GM10266 (cell line): ENCODE results near the gene DSCAML1.

Experiments used
- DNase-seq: peaks from one replicate; pipeline ENCODE4 v3.0.0; 2012; ENCODE audit errors: extremely low spot score
- TF ChIP-seq, protein P1 (sequence below): IDR thresholded peaks from 2 replicates; pipeline ENCODE4 v1.5.1; 2012; ENCODE audit warnings: mild to moderate bottlenecking, low read depth; ENCODE audit not compliant: control insufficient read depth, insufficient read depth; ENCODE audit errors: missing control alignments

Gene DSCAML1

DNA sequence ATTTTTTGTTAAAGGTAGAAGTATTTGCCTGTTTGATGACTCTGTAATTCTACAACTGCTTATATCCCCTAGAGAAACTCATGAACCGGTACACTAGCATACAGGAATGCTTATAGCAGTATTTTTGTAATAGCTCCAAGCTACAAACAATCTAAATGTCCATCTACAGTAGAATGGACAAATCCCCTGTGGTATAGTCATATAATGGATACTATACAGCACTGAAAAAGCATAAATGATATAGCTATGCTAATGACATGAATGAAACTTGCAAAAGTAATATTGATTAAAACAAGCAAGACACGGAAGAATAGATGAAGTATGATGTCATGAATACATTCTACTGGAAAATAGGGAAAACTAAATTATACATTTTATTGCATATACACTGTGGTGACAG lies 326.4 kb downstream of the DSCAML1 start:
- TF ChIP-seq, protein P1, sequence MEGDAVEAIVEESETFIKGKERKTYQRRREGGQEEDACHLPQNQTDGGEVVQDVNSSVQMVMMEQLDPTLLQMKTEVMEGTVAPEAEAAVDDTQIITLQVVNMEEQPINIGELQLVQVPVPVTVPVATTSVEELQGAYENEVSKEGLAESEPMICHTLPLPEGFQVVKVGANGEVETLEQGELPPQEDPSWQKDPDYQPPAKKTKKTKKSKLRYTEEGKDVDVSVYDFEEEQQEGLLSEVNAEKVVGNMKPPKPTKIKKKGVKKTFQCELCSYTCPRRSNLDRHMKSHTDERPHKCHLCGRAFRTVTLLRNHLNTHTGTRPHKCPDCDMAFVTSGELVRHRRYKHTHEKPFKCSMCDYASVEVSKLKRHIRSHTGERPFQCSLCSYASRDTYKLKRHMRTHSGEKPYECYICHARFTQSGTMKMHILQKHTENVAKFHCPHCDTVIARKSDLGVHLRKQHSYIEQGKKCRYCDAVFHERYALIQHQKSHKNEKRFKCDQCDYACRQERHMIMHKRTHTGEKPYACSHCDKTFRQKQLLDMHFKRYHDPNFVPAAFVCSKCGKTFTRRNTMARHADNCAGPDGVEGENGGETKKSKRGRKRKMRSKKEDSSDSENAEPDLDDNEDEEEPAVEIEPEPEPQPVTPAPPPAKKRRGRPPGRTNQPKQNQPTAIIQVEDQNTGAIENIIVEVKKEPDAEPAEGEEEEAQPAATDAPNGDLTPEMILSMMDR: no peak

DNA sequence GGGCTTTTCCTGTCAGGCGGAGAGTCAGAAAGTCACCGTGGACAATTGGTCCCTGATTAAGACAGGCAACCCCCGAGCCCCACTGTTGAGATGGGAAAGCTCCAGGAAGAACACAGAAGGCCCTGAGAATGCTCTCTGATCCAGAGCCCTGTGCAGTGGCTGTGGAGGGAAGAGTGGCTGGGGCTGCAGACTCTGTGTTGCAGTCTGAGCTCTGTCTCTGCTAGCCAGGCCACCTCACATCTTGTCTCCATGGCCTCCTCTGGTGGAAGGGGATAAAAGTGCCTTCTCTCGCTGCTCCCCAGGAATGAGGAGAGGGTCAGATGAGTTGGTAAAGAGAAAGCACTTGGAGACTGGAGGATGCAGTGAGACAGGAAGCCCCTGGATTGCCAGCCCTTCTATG lies 328.1 kb downstream of the DSCAML1 start:
- TF ChIP-seq, protein P1: no peak
- no peak for DNase-seq

More for the DNA sequence above, 326.4 kb downstream of the DSCAML1 start:
- no peak for DNase-seq

DNA sequence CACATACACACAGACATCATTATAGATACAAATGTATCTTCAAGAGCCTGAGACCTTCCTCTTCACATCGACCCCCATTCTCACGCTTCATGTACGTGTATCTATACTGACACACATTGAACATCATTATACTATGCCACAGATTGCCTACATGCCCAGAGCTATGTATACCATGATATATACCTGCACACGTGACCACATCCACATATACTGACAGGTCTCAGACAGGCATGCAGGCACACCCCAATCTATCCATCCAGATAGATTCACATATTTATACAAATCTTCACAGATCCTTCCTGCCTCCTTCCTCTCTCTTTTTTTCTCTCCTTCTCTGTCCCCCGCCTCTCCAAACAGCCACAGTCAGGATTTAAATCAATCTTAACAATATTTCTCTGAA lies 329.2 kb downstream of the DSCAML1 start:
- no peak for DNase-seq
- TF ChIP-seq, protein P1: no peak

DNA sequence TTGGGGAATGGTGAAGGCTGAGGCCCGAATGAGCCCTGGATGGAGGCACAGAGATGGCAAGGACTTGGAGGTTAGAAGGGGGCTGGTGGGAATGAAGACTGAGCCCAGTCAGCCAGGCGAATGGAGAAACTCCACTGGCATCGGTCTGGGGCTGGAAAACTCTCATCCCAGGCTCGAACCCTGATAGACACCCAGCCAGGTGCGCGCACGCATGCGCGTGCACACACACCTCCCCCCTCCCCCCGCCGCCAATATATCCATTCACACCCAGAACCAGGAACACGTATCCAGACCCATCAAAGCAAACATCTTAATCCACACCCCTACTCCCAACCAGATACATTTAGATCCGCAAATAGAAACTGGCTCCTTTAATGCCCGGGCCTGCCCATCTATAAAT lies 330.1 kb downstream of the DSCAML1 start:
- TF ChIP-seq, protein P1: no peak
- DNase-seq: no peak

DNA sequence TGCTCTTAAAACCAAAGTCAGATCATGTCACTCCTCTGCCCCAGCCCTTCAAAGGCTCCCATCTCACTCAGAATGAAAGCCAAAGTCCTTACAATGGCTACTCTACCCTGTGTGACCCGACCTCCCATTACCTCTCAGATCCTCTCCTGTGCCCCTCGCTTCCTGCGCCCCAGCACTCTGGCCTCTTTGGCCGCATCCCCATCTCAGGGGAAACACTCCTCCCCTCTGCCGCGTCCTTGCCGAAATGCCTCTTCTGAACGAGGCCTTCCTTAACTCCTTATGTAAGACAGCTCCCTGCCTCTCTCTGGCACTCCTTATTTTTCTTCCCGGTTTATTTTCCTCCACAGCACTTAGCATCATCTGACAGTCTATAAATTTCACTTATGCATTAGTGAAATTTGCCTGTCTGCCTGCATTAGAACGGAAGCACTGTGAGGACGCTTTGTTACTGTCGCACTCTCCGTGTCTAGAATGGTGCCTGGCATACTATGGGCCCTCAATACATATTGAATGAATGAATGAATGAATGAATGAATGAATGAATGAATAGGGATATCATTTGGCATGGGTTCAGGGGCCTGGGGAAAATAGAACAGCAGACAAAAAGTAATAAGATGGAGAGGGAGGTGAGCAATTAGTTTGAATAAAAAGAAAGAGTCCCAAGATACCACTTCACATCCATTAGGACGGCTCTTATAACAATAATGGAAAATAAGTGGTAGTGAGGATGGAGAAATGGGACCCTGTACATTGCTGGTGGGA lies 331.6 kb downstream of the DSCAML1 start:
- TF ChIP-seq, protein P1: no peak

DNA sequence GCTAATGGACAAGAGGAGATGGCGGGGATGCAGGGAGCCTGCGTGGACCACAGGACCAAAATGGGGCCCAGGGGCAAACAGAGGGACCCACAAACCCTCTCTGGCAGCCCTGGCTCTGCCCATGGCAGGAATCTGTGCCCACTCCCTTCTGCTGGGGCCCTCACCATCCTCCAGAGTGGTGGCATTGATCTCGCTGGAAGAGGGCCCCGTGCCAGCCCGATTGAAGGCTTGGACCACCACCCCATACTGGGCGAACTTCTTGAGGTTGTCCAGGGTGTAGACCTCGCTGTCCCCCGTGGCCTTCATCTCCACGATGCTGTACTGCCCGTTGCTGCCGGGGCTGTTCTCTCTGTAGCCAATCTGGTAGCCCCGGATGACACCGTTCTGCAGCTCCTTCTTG lies 332.2 kb downstream of the DSCAML1 start:
- no peak for DNase-seq
- TF ChIP-seq, protein P1: no peak

More for the DNA sequence above, 331.6 kb downstream of the DSCAML1 start:
- no peak for DNase-seq

DNA sequence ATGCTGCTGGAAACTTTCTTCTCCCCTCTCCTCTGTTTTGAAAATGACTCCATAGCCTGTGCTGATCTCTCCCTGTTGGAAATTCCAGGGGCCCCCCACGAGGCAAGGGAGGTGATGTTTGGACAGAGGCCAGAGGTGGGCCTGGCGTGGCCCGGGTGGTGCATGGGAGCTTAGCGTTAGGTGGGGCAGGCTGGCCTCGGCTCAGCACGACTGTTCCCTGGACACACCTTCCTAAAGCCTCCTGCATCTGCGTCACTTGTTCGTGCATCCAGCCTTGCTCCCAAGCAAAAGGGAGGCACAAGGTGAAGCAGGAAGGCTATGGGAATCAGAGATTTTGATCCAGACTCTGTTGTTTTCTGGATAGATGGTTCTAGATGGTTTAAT lies 334.2 kb downstream of the DSCAML1 start:
- TF ChIP-seq, protein P1: no peak
- no peak for DNase-seq
